ENCODE data around the gene DTX1.

GRCh38 chr12:113019025-113019424, 37.5 kb upstream of the DTX1 start:
- TF ChIP-seq SP1 (IDR thresholded peaks at IDR 0.05), result no peak
- TF ChIP-seq FOXK2 (IDR thresholded peaks at IDR 0.05), result no peak
- no peak for TF ChIP-seq NFRKB (IDR thresholded peaks at IDR 0.05)
- TF ChIP-seq ZNF384 (IDR thresholded peaks at IDR 0.05), result no peak
- TF ChIP-seq BHLHE40 (IDR thresholded peaks at IDR 0.05; ENCODE audit: borderline replicate concordance), result no peak
- no peak for TF ChIP-seq HDGF (IDR thresholded peaks at IDR 0.05; ENCODE audit: borderline replicate concordance)
- no peak for TF ChIP-seq CTBP1 (IDR thresholded peaks at IDR 0.05; ENCODE audit: borderline replicate concordance)
- TF ChIP-seq ELF4 (IDR thresholded peaks at IDR 0.05), result no peak
- no peak for TF ChIP-seq FOXA1 (IDR thresholded peaks at IDR 0.05)
